H1 (cell line): ENCODE results near the gene SLC9B2.

Experiments
- CEBPB ChIP-seq: IDR thresholded peaks from 2 replicates; pipeline ENCODE4 v1.6.1; 2012; ENCODE audit warnings: low read depth, low read length
- CHD2 ChIP-seq: IDR thresholded peaks from 2 replicates; pipeline ENCODE4 v1.6.1; 2012; ENCODE audit warnings: low read length, improper control_type of control experiment
- EZH2 ChIP-seq: fragments of 200-600 bp; sonication (generic); IDR thresholded peaks from 2 replicates; pipeline ENCODE4 v1.7.1; 2012; ENCODE audit warnings: low read depth, mild to moderate bottlenecking, moderate library complexity, low read length, inconsistent platforms; ENCODE audit not compliant: severe bottlenecking
- POLR2A ChIP-seq, 2 experiments: IDR thresholded peaks; 1 replicate in 1 of 2; 2 replicates in 1 of 2; pipeline ENCODE4 v1.6.1; 2011; ENCODE audit warnings: low read depth in 2 of 2, low read length in 2 of 2, mild to moderate bottlenecking in 2 of 2; ENCODE audit errors: control extremely low read depth in 1 of 2
- POLR2AphosphoS5 ChIP-seq: IDR thresholded peaks from 2 replicates; pipeline ENCODE4 v1.6.1; 2011; ENCODE audit warnings: low read depth, low read length
- RFX5 ChIP-seq: IDR thresholded peaks from 2 replicates; pipeline ENCODE4 v1.6.1; 2011; ENCODE audit warnings: low read depth, low read length, improper control_type of control experiment, borderline replicate concordance
- RXRA ChIP-seq: IDR thresholded peaks from 2 replicates; pipeline ENCODE4 v1.6.1; 2011; ENCODE audit warnings: low read depth, mild to moderate bottlenecking, low read length, moderate library complexity; ENCODE audit not compliant: insufficient read depth
- SRF ChIP-seq: IDR thresholded peaks from 2 replicates; pipeline ENCODE4 v1.6.1; 2011; ENCODE audit warnings: mild to moderate bottlenecking, low read depth, low read length, moderate library complexity
- TAF1 ChIP-seq: IDR thresholded peaks from 2 replicates; pipeline ENCODE4 v1.6.1; 2011; ENCODE audit warnings: mild to moderate bottlenecking, low read depth, low read length
- TAF7 ChIP-seq: optimal IDR thresholded peaks from 2 replicates; pipeline ENCODE3; 2011; ENCODE audit warnings: low read depth, mild to moderate bottlenecking, inconsistent platforms, low read length, moderate library complexity, borderline replicate concordance
- TF ChIP-seq, protein P1 (sequence below), 3 experiments: IDR thresholded peaks; 1 replicate in 2 of 3; 2 replicates in 1 of 3; pipeline versions ENCODE4 v1.5.1 to v1.6.1; 2011; ENCODE audit warnings: low read length in 3 of 3, mild to moderate bottlenecking in 3 of 3, inconsistent platforms in 2 of 3, low read depth in 1 of 3, moderate library complexity in 1 of 3; ENCODE audit not compliant: insufficient read depth in 1 of 3; ENCODE audit errors: control extremely low read depth in 1 of 3

DNA sequence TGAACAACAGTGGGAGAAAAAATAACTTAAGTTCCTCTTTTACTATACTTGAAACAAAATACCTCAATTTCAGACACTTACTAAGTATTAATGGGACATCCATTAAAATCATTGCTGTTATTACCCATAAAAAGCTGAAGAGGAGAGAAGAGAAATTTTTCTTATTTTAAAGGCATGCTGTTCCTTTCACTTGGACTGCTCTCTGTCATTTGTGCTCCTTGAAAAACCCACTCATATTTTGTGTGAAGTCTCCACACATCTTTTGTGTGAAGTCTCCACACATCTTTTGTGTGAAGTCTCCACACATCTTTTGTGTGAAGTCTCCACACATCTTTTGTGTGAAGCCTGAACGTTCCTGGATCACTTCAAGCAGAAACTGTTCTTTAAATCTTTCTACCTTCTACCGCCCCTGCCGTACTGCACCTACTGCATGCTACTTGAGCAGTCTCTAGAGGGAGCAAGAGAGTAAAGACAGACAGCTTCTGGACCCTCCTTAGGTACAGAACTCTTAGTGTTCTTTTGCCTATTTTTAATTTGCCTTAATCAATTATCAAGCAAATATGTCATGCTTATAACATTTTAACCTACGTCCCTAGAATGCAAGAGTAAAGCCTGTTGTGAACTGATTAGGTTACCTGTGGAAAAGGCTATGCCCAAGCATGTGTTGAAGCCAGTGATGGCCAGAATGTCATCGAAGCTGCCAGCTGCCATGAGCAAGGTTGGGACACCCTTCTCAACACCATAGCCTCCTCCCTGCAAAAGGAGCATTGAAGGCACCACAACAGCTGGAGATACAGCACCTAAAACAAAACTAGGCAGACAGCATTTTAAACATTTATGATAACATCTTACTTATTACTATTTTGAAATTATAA is 29.9 kb downstream of the SLC9B2 start:
- TF ChIP-seq RXRA (no peak), RFX5 (no peak), CHD2 (no peak), POLR2A (IDR thresholded peaks at IDR 0.05; ENCODE audit: control extremely low read depth in 1 of 2, low read depth in 2 of 2, low read length in 2 of 2) (no peak), TAF7 (no peak), SRF (no peak), POLR2AphosphoS5 (no peak), TAF1 (no peak), EZH2 (no peak), CEBPB (no peak)
- TF ChIP-seq, protein P1, sequence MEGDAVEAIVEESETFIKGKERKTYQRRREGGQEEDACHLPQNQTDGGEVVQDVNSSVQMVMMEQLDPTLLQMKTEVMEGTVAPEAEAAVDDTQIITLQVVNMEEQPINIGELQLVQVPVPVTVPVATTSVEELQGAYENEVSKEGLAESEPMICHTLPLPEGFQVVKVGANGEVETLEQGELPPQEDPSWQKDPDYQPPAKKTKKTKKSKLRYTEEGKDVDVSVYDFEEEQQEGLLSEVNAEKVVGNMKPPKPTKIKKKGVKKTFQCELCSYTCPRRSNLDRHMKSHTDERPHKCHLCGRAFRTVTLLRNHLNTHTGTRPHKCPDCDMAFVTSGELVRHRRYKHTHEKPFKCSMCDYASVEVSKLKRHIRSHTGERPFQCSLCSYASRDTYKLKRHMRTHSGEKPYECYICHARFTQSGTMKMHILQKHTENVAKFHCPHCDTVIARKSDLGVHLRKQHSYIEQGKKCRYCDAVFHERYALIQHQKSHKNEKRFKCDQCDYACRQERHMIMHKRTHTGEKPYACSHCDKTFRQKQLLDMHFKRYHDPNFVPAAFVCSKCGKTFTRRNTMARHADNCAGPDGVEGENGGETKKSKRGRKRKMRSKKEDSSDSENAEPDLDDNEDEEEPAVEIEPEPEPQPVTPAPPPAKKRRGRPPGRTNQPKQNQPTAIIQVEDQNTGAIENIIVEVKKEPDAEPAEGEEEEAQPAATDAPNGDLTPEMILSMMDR (IDR thresholded peaks at IDR 0.05; ENCODE audit: control extremely low read depth in 1 of 3, insufficient read depth in 1 of 3, low read depth in 1 of 3, low read length in 3 of 3) = peak in 2 of 3 experiments; percentile 71 to 77; a peak in 3 of 4 replicates
